HepG2 (cell line): Measurements from ENCODE around the gene IWS1. TPM values are rescaled to one million over a fixed set of nuclear protein-coding genes. Genes with fewer than 3 reads are reported as not detected.

ENCODE experiments used
- ATAC-seq: fragments of 200-7000 bp; cut with Tn5 transposase; 3 replicates; pipeline ENCODE4 v1.9.1; 2020; ENCODE audit warnings: mild to moderate bottlenecking, moderate library complexity
- BruUV-seq: library from RNA; stranded (reverse); fragments of 400-500 nt; replicated peaks from 2 replicates; lab custom pipeline; 2021; lab: Mats Ljungman, UMichigan
- CTCF ChIA-PET: fragments of 300-600 bp; formaldehyde crosslinking; extraction: SDS; loops from one replicate; lab custom pipeline; 2021; ENCODE audit warnings: low total read pairs, inconsistent platforms, low intra/inter-chr PET ratio; lab: Yijun Ruan, JAX
- POLR2A ChIA-PET: fragments of 350-600 bp; sonication (Branson Sonifier 250); formaldehyde crosslinking; loops from one replicate; lab custom pipeline; 2020; ENCODE audit warnings: antibody characterized with exemption, inconsistent platforms; lab: Yijun Ruan, JAX
- DNase-seq: peaks from one replicate; pipeline ENCODE4 v3.0.0-alpha.2; 2015; ENCODE audit warnings: low spot score
- FAIRE-seq: peaks from 3 replicates; lab custom pipeline; 2011; peaks lifted over from hg19 to GRCh38; lab: Jason Lieb, UNC
- H2AFZ ChIP-seq: one replicate; pipeline ENCODE4 v1.6.1; 2011; ENCODE audit warnings: low read length, inconsistent platforms
- H3K27ac ChIP-seq: fragments of 300-600 bp; 3 replicates; pipeline ENCODE4 v1.8.0; 2011; ENCODE audit warnings: mixed run types, mild to moderate bottlenecking, mixed read lengths, low read length, inconsistent platforms; ENCODE audit not compliant: insufficient read depth; ENCODE audit errors: extremely low read length
- H3K27me3 ChIP-seq, 2 experiments: fragments of 200-600 bp in 1 of 2; 2 replicates in 1 of 2; 3 replicates in 1 of 2; pipeline versions ENCODE4 v1.6.0 to v1.8.0; 2011; ENCODE audit warnings: low read length in 2 of 2, mild to moderate bottlenecking in 2 of 2, moderate library complexity in 2 of 2, inconsistent platforms in 1 of 2; ENCODE audit not compliant: insufficient read depth in 2 of 2, control insufficient read depth in 1 of 2
- H3K36me3 ChIP-seq, 2 experiments: fragments of 200-600 bp in 1 of 2; replicated peaks in 1 of 2; 2 replicates in 1 of 2; 3 replicates in 1 of 2; pipeline versions ENCODE4 v1.5.1 to v1.8.0; 2011; ENCODE audit warnings: low read length in 2 of 2, inconsistent platforms in 1 of 2; ENCODE audit not compliant: insufficient read depth in 2 of 2, control insufficient read depth in 1 of 2
- H3K4me1 ChIP-seq: 2 replicates; pipeline ENCODE4 v1.5.1; 2012; ENCODE audit warnings: low read length, inconsistent platforms; ENCODE audit not compliant: insufficient read depth
- H3K4me2 ChIP-seq: 2 replicates; pipeline ENCODE4 v1.6.0; 2011; ENCODE audit warnings: low read depth, low read length, inconsistent platforms
- H3K4me3 ChIP-seq, 3 experiments: fragments of 200-600 bp in 1 of 3; sonication (generic), shearing (Covaris generic) in 1 of 3; replicated peaks in 1 of 3; 2 replicates each; pipeline ENCODE4 v1.5.1; 2011 to 2016; ENCODE audit warnings: low read length in 3 of 3, inconsistent platforms in 2 of 3, low read depth in 2 of 3, mild to moderate bottlenecking in 2 of 3, control low read depth in 1 of 3, mixed read lengths in 1 of 3; ENCODE audit not compliant: insufficient read depth in 1 of 3
- H3K79me2 ChIP-seq: one replicate; pipeline ENCODE4 v1.6.1; 2011; ENCODE audit warnings: low read length, inconsistent platforms; ENCODE audit not compliant: insufficient read depth
- H3K9ac ChIP-seq: 2 replicates; pipeline ENCODE4 v1.6.0; 2011; ENCODE audit warnings: mild to moderate bottlenecking, low read depth, low read length, inconsistent platforms; ENCODE audit not compliant: insufficient read depth
- H3K9me3 ChIP-seq: 2 replicates; pipeline ENCODE4 v1.5.1; 2012; ENCODE audit warnings: mild to moderate bottlenecking, low read length
- H4K20me1 ChIP-seq: 2 replicates; pipeline ENCODE4 v1.6.0; 2011; ENCODE audit warnings: inconsistent platforms, mild to moderate bottlenecking, low read length, moderate library complexity; ENCODE audit not compliant: insufficient read depth
- CEBPB ChIP-seq: IDR thresholded peaks from 2 replicates; pipeline ENCODE4 v1.6.1; 2011; ENCODE audit warnings: low read depth, low read length, improper control_type of control experiment, borderline replicate concordance
- HNF4A ChIP-seq: sonication (generic); formaldehyde crosslinking; IDR thresholded peaks from 2 replicates; pipeline ENCODE4 v1.4.0; 2020; ENCODE audit warnings: missing genetic modification reagents
- THAP9 ChIP-seq: sonication (generic); formaldehyde crosslinking; IDR thresholded peaks from 2 replicates; pipeline ENCODE4; 2020; ENCODE audit warnings: missing genetic modification reagents, mild to moderate bottlenecking, borderline replicate concordance
- ZNF644 ChIP-seq: IDR thresholded peaks from 2 replicates; pipeline ENCODE4 v1.6.1; 2016; ENCODE audit warnings: low read depth
- ZNF740 ChIP-seq: sonication (generic); formaldehyde crosslinking; IDR thresholded peaks from 2 replicates; pipeline ENCODE4 v1.4.0; 2020; ENCODE audit warnings: missing genetic modification reagents
- ZNF83 ChIP-seq: sonication (generic); formaldehyde crosslinking; IDR thresholded peaks from 2 replicates; pipeline ENCODE4 v1.4.0; 2020; ENCODE audit warnings: missing genetic modification reagents, mild to moderate bottlenecking, borderline replicate concordance
- ZNF839 ChIP-seq: sonication (generic); formaldehyde crosslinking; IDR thresholded peaks from 2 replicates; pipeline ENCODE4 v1.4.0; 2020; ENCODE audit warnings: missing genetic modification reagents, mild to moderate bottlenecking, borderline replicate concordance
- WGBS: methylation state at CpG from one replicate; pipeline ENCODE4 v1.1.6; 2017; ENCODE audit warnings: low lambda C conversion rate; 5-methylcytosine and 5-hydroxymethylcytosine counted together
- in situ Hi-C: cut with HindIII; loops from 2 replicates; pipeline ENCODE4 v1.10.0; 2017; ENCODE audit warnings: low pct_unique_long_range_greater_than_20kb; ENCODE audit not compliant: extremely low pct_ligation_motif_present
- intact Hi-C: fragments of 100-400 bp; cut with micrococcal nuclease; formaldehyde crosslinking; loops from one replicate; pipeline ENCODE4 v1.10.0; 2022; ENCODE audit not compliant: unreplicated experiment
- polyA plus RNA-seq, 8 experiments: library from polyadenylated mRNA; depleted of rRNA in 3 of 8; stranded (reverse) in 7 of 8; unstranded in 1 of 8; fragments of >200 nt; fragmentation: Illumina TruSeq in 4 of 8; extraction: Trizol in 4 of 8; gene quantifications; 2 replicates each; pipeline versions ENCODE4 v1.2.1 to v1.2.3, GENCODE V29; 2011 to 2016; ENCODE audit warnings: low read depth in 4 of 8, missing spikeins in 1 of 8, mixed read lengths in 1 of 8; ENCODE audit not compliant: insufficient read depth in 1 of 8
- total RNA-seq, 5 experiments: library from RNA; depleted of rRNA; stranded (reverse); fragments of >200 nt; fragmentation: Illumina TruSeq; extraction: Trizol; gene quantifications; 2 replicates each; pipeline ENCODE4 v1.2.3, GENCODE V29; 2016; ENCODE audit warnings: low read depth in 1 of 5
- TF ChIP-seq, protein P1 (sequence below): sonication (generic); formaldehyde crosslinking; IDR thresholded peaks from 2 replicates; pipeline ENCODE4 v1.4.0; 2020; ENCODE audit warnings: mild to moderate bottlenecking, missing genetic modification reagents
- TF ChIP-seq, protein P2 (sequence below): IDR thresholded peaks from 2 replicates; pipeline ENCODE4 v1.6.1; 2012; ENCODE audit warnings: inconsistent platforms

Gene IWS1
- total and polyA plus RNA-seq, 2 of the 13 experiments (the other 11 are each of a cell fraction or from before 2014, with no cell fraction given): 28.9 to 62.3 TPM

- TF ChIP-seq, protein P1, sequence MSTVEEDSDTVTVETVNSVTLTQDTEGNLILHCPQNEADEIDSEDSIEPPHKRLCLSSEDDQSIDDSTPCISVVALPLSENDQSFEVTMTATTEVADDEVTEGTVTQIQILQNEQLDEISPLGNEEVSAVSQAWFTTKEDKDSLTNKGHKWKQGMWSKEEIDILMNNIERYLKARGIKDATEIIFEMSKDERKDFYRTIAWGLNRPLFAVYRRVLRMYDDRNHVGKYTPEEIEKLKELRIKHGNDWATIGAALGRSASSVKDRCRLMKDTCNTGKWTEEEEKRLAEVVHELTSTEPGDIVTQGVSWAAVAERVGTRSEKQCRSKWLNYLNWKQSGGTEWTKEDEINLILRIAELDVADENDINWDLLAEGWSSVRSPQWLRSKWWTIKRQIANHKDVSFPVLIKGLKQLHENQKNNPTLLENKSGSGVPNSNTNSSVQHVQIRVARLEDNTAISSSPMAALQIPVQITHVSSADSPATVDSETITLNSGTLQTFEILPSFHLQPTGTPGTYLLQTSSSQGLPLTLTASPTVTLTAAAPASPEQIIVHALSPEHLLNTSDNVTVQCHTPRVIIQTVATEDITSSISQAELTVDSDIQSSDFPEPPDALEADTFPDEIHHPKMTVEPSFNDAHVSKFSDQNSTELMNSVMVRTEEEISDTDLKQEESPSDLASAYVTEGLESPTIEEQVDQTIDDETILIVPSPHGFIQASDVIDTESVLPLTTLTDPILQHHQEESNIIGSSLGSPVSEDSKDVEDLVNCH (CRISPR knock-in tag): no peak
- TF ChIP-seq THAP9 (no peak), ZNF740 (no peak), ZNF83 (CRISPR knock-in tag) (no peak)
These were observed 6.0 kb upstream of the IWS1 start (continued) for GRCh38 chr2:127532296-127532695.

DNA sequence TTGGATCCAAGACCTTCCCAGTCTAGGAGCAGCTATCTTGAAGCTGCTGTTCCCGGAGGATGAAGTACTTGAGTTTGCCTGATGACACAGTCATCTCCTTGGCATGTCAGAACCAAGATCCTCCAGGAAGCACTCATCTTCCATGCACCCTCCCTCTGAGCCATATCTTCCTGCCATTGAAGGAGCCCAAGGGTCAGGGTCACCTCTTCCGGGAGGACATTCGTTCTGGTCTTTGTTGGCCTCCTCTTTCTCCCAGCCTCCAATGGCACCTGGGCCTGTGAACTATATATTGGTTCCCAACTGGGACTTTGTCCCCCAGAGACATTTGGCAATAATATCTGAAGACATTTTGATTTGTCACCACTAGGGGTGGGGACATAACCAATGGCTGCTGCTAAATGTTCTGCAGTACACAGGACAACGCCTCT lies 4.9 kb upstream of the IWS1 start:
- POLR2A ChIA-PET: no interaction called here
- CTCF ChIA-PET: no interaction called here
- TF ChIP-seq HNF4A (peak; percentile 54), CEBPB (peak; percentile 14; the same call in 1 of the 2 replicates), ZNF839 (no peak), ZNF644 (CRISPR knock-in tag) (peak; percentile 70; the same call in 1 of the 2 replicates)
- TF ChIP-seq, protein P2, sequence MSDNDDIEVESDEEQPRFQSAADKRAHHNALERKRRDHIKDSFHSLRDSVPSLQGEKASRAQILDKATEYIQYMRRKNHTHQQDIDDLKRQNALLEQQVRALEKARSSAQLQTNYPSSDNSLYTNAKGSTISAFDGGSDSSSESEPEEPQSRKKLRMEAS: no peak
- Histone ChIP-seq H3K9ac (no peak overlapping the region), H4K20me1 (no peaks in the 10 kb centered on the region), H3K4me1 (peaks cover 39% of the 10 kb centered on the region), H3K9me3 (peaks cover 5% of the 10 kb centered on the region), H3K27me3 (peaks cover 10 to 30% of the 10 kb centered on the region in 2 experiments; a peak in 4 of 5 replicates), H3K4me2 (no peak overlapping the region), H3K27ac (no peak overlapping the region), H3K4me3 (no peak overlapping the region), H2AFZ (no peak overlapping the region), H3K79me2 (no peaks in the 10 kb centered on the region), H3K36me3 (no peaks in the 10 kb centered on the region)
- DNase-seq (peak; percentile 21), FAIRE-seq (no peak), ATAC-seq (no peak)
- in situ Hi-C loops (no loop called here), intact Hi-C loops (loop anchor here (10.0 kb wide), 1 partner anchor 114 kb away; the partner anchor contains the start of gene GPR17)
- no TSS peak for BruUV-seq
- WGBS: 45% methylated on average over 4 of the region's 4 CpGs
